T47D (cell line): ENCODE data around the gene POC5.

ENCODE experiments used
- DNase-seq, 2 experiments: peaks; one replicate each; pipeline versions ENCODE4 v3.0.0 to v3.0.0-alpha.2; 2011 to 2012; ENCODE audit warnings: low read depth in 1 of 2, low spot score in 1 of 2
- JUND ChIP-seq: IDR thresholded peaks from 2 replicates; pipeline ENCODE4 v1.6.1; 2012; ENCODE audit warnings: low read depth
- in situ Hi-C: cut with HindIII; loops from 2 replicates; pipeline ENCODE4 v1.10.0; 2016; ENCODE audit warnings: low sequenced_read_pairs, low pct_unique_long_range_greater_than_20kb

POC5 gene

GRCh38 chr5:75639535-75640311 is 77.5 kb downstream of the POC5 start:
- TF ChIP-seq JUND: no peak
- in situ Hi-C loops: no loop called here
- DNase-seq: no peak

GRCh38 chr5:75637949-75638348 is 79.3 kb downstream of the POC5 start:
- no peak for TF ChIP-seq JUND
- DNase-seq: no peak
- in situ Hi-C loops: no loop called here

GRCh38 chr5:75632321-75632720 is 84.9 kb downstream of the POC5 start:
- TF ChIP-seq JUND: no peak
- in situ Hi-C loops: no loop called here
- DNase-seq: no peak

- no peak for DNase-seq
- no peak for TF ChIP-seq JUND
- in situ Hi-C loops: no loop called here
Measured at GRCh38 chr5:75630875-75631274, 86.4 kb downstream of the POC5 start.

- in situ Hi-C loops: no loop called here
- TF ChIP-seq JUND: no peak
- no peak for DNase-seq
Measured at GRCh38 chr5:75627801-75628200, 89.4 kb downstream of the POC5 start.

- in situ Hi-C loops: no loop called here
- no peak for DNase-seq
- TF ChIP-seq JUND: no peak
Measured at GRCh38 chr5:75626959-75627358, 90.3 kb downstream of the POC5 start.
